ENCODE measurements around the gene NDUFB3. TPM values are rescaled to one million over a fixed set of nuclear protein-coding genes. Genes with fewer than 3 reads are reported as not detected.
A peak's percentile ranks its signal among the peaks of the same experiment; 100 is the strongest.

Gene NDUFB3
- total RNA-seq, 1 experiment from 2014 or later, result 96.7 TPM

DNA sequence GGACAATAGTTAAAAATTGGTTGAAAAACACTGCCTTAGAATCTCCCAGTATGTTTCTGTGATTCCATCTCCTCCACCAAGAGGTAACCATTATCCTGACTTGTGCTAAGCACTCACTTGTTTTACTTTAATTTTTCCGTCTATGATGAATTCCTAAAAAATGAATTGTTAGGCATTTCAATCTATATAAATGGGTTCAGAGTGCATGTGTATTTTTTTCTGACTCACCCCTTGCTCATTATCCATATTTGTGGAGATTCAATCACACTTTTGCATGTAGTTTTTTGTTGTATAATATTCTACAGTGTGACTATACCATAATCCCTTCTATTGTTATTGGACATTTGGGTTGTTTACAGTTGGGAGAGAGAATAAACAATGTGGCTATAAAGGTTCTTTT lies 1.3 kb downstream of the NDUFB3 start:
- CTCF ChIA-PET, result no interaction called here

GRCh38 chr2:201074996-201075395 lies 3.2 kb downstream of the NDUFB3 start:
- Histone ChIP-seq H3K36me3 (ENCODE audit: low read depth) (peaks cover 13% of the 10 kb centered on the region; the same call in 1 of the 2 replicates), H3K27ac (no peak overlapping the region), H4K20me1 (ENCODE audit: insufficient read depth) (no peaks in the 10 kb centered on the region), H2AFZ (no peak overlapping the region), H3K79me2 (ENCODE audit: low read depth) (peaks cover 43% of the 10 kb centered on the region), H3K4me1 (replicated peaks; ENCODE audit: insufficient read depth) (peaks cover 12% of the 10 kb centered on the region), H3K27me3 (ENCODE audit: insufficient read depth, low read depth) (no peaks in the 10 kb centered on the region), H3K9me2 (ENCODE audit: insufficient read depth) (no peaks in the 10 kb centered on the region), H3F3A (ENCODE audit: insufficient read depth, low read depth) (peaks cover 4% of the 10 kb centered on the region; the same call in 1 of the 2 replicates), H3K9me3 (ENCODE audit: insufficient read depth, low read depth) (no peaks in the 10 kb centered on the region), H3K4me2 (no peak overlapping the region), H3K4me3 (no peak overlapping the region)
- intact Hi-C loops (cut with micrococcal nuclease; ENCODE audit: unreplicated experiment), result loop anchor here (5.0 kb wide), 4 partner anchors 42 to 157 kb away; partner anchors contain the start of genes CFLAR and ORC2
- POLR2A ChIA-PET (ENCODE audit: unreplicated experiment), result no interaction called here
- CTCF ChIA-PET, result no interaction called here
- BruUV-seq (replicated peaks), result no TSS peak
- TF ChIP-seq, protein P1, sequence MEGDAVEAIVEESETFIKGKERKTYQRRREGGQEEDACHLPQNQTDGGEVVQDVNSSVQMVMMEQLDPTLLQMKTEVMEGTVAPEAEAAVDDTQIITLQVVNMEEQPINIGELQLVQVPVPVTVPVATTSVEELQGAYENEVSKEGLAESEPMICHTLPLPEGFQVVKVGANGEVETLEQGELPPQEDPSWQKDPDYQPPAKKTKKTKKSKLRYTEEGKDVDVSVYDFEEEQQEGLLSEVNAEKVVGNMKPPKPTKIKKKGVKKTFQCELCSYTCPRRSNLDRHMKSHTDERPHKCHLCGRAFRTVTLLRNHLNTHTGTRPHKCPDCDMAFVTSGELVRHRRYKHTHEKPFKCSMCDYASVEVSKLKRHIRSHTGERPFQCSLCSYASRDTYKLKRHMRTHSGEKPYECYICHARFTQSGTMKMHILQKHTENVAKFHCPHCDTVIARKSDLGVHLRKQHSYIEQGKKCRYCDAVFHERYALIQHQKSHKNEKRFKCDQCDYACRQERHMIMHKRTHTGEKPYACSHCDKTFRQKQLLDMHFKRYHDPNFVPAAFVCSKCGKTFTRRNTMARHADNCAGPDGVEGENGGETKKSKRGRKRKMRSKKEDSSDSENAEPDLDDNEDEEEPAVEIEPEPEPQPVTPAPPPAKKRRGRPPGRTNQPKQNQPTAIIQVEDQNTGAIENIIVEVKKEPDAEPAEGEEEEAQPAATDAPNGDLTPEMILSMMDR (conservative IDR thresholded peaks at IDR 0.05), result no peak
- TF ChIP-seq EZH2 (IDR thresholded peaks at IDR 0.05; ENCODE audit: low read depth), result no peak
- DNase-seq, result no peak

More for the DNA sequence above, 1.3 kb downstream of the NDUFB3 start:
- intact Hi-C loops (cut with micrococcal nuclease; ENCODE audit: unreplicated experiment), result loop anchor here (5.0 kb wide), 4 partner anchors 44 to 159 kb away; partner anchors contain the start of genes CFLAR and ORC2
- POLR2A ChIA-PET (ENCODE audit: unreplicated experiment), result no interaction called here
- Histone ChIP-seq H3K4me2 (peak overlapping the region; percentile 96), H3K27me3 (ENCODE audit: insufficient read depth, low read depth) (no peaks in the 10 kb centered on the region), H3K4me3 (peak overlapping the region; percentile 66; the same call in 1 of the 2 replicates), H3F3A (ENCODE audit: insufficient read depth, low read depth) (peaks cover 4% of the 10 kb centered on the region; the same call in 1 of the 2 replicates), H3K9me3 (ENCODE audit: insufficient read depth, low read depth) (no peaks in the 10 kb centered on the region), H4K20me1 (ENCODE audit: insufficient read depth) (no peaks in the 10 kb centered on the region), H3K27ac (no peak overlapping the region), H3K9me2 (ENCODE audit: insufficient read depth) (no peaks in the 10 kb centered on the region), H3K79me2 (ENCODE audit: low read depth) (peaks cover 53% of the 10 kb centered on the region), H3K36me3 (ENCODE audit: low read depth) (no peaks in the 10 kb centered on the region), H3K4me1 (replicated peaks; ENCODE audit: insufficient read depth) (peaks cover 18% of the 10 kb centered on the region), H2AFZ (no peak overlapping the region)
- TF ChIP-seq, protein P1 (conservative IDR thresholded peaks at IDR 0.05), result no peak
- no peak for TF ChIP-seq EZH2 (IDR thresholded peaks at IDR 0.05; ENCODE audit: low read depth)
- DNase-seq, result no peak
- no TSS peak for BruUV-seq (replicated peaks)

- Histone ChIP-seq H3K27me3 (ENCODE audit: insufficient read depth, low read depth) (no peaks in the 10 kb centered on the region), H3K79me2 (ENCODE audit: low read depth) (no peaks in the 10 kb centered on the region), H2AFZ (no peak overlapping the region), H3K9me2 (ENCODE audit: insufficient read depth) (no peaks in the 10 kb centered on the region), H3K9me3 (ENCODE audit: insufficient read depth, low read depth) (no peaks in the 10 kb centered on the region), H4K20me1 (ENCODE audit: insufficient read depth) (no peaks in the 10 kb centered on the region), H3K4me3 (no peak overlapping the region), H3K4me1 (replicated peaks; ENCODE audit: insufficient read depth) (no peaks in the 10 kb centered on the region), H3K36me3 (ENCODE audit: low read depth) (peaks cover 11% of the 10 kb centered on the region; the same call in 1 of the 2 replicates), H3F3A (ENCODE audit: insufficient read depth, low read depth) (no peaks in the 10 kb centered on the region), H3K27ac (no peak overlapping the region), H3K4me2 (no peak overlapping the region)
- intact Hi-C loops (cut with micrococcal nuclease; ENCODE audit: unreplicated experiment), result no loop called here
- ChIA-PET POLR2A (ENCODE audit: unreplicated experiment) (no interaction called here), CTCF (no interaction called here)
- DNase-seq, result no peak
- BruUV-seq (replicated peaks), result no TSS peak
- TF ChIP-seq, protein P1 (conservative IDR thresholded peaks at IDR 0.05), result no peak
- no peak for TF ChIP-seq EZH2 (IDR thresholded peaks at IDR 0.05; ENCODE audit: low read depth)
These were observed 13.1 kb downstream of the NDUFB3 start for GRCh38 chr2:201084863-201085262.

Data from PC-9 (cell line).